ENCODE data around the gene TNFRSF21. TPM values are rescaled to one million over a fixed set of nuclear protein-coding genes. Genes with fewer than 3 reads are reported as not detected.

Gene TNFRSF21
- total RNA-seq, 2 donors from 2014 or later, result 24.6 to 26.0 TPM

GRCh38 chr6:47254051-47254450 lies 55.7 kb downstream of the TNFRSF21 start:
- no peak for ATAC-seq
- no peak for DNase-seq
- peaks cover 6% of the 10 kb centered on the region for H3K4me1 ChIP-seq
- no peak for TF ChIP-seq POLR2A (IDR thresholded peaks at IDR 0.05)
- TF ChIP-seq, protein P1, sequence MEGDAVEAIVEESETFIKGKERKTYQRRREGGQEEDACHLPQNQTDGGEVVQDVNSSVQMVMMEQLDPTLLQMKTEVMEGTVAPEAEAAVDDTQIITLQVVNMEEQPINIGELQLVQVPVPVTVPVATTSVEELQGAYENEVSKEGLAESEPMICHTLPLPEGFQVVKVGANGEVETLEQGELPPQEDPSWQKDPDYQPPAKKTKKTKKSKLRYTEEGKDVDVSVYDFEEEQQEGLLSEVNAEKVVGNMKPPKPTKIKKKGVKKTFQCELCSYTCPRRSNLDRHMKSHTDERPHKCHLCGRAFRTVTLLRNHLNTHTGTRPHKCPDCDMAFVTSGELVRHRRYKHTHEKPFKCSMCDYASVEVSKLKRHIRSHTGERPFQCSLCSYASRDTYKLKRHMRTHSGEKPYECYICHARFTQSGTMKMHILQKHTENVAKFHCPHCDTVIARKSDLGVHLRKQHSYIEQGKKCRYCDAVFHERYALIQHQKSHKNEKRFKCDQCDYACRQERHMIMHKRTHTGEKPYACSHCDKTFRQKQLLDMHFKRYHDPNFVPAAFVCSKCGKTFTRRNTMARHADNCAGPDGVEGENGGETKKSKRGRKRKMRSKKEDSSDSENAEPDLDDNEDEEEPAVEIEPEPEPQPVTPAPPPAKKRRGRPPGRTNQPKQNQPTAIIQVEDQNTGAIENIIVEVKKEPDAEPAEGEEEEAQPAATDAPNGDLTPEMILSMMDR (IDR thresholded peaks at IDR 0.05), result no peak
- H3K27me3 ChIP-seq, result no peaks in the 10 kb centered on the region
- H3K36me3 ChIP-seq (replicated peaks in 1 of 2; ENCODE audit: insufficient read depth in 1 of 2, low read depth in 2 of 2), result no peaks in the 10 kb centered on the region
- no peak overlapping the region for H3K27ac ChIP-seq
- H3K9me3 ChIP-seq, result no peaks in the 10 kb centered on the region
- H3K4me3 ChIP-seq, result no peak overlapping the region
- 79 to 88% methylated on average over 6 of the region's 6 CpGs for WGBS, 2 donors
- intact Hi-C loops (cut with DNase I), result no loop called here

GRCh38 chr6:47253136-47253535 lies 56.6 kb downstream of the TNFRSF21 start:
- Histone ChIP-seq H3K9me3 (no peaks in the 10 kb centered on the region), H3K4me3 (no peak overlapping the region), H3K4me1 (peaks cover 6% of the 10 kb centered on the region), H3K27ac (no peak overlapping the region), H3K36me3 (replicated peaks in 1 of 2; ENCODE audit: insufficient read depth in 1 of 2, low read depth in 2 of 2) (no peaks in the 10 kb centered on the region), H3K27me3 (no peaks in the 10 kb centered on the region)
- intact Hi-C loops (cut with DNase I), result no loop called here
- no peak for ATAC-seq
- no peak for DNase-seq
- TF ChIP-seq, protein P1 (IDR thresholded peaks at IDR 0.05), result no peak
- TF ChIP-seq POLR2A (IDR thresholded peaks at IDR 0.05), result no peak
- 95 to 97% methylated on average over 15 of the region's 15 CpGs for WGBS, 2 donors

- peaks cover 6% of the 10 kb centered on the region for H3K4me1 ChIP-seq
- 77 to 93% methylated on average over 6 of the region's 6 CpGs for WGBS, 2 donors
- intact Hi-C loops (cut with DNase I), result no loop called here
- TF ChIP-seq, protein P1 (IDR thresholded peaks at IDR 0.05), result no peak
- no peak for TF ChIP-seq POLR2A (IDR thresholded peaks at IDR 0.05)
- no peaks in the 10 kb centered on the region for H3K27me3 ChIP-seq
- H3K27ac ChIP-seq, result no peak overlapping the region
- no peak overlapping the region for H3K4me3 ChIP-seq
- DNase-seq (no peak), ATAC-seq (no peak)
- H3K36me3 ChIP-seq (replicated peaks in 1 of 2; ENCODE audit: insufficient read depth in 1 of 2, low read depth in 2 of 2), result no peaks in the 10 kb centered on the region
- H3K9me3 ChIP-seq, result no peaks in the 10 kb centered on the region
Observed at GRCh38 chr6:47252633-47253032, 57.1 kb downstream of the TNFRSF21 start.

DNA sequence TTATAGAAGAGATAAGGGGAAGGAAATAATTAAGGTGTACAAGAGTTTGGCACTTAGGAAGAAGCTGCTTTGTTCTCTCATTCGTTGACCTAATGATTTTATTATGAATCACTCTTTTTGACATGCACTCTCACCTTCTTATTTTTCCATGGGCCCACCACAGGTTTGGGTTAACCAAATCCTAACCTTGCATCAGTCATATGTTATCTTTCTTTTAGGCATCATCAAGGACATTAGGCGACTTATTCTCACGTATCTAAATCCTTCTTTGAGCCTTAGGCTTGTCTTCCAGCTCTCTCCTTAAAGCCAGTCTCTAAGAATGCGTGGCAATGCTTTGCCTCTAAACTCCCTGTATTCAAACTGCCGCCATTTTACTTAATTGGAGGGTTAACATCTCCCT lies 58.3 kb downstream of the TNFRSF21 start:
- Histone ChIP-seq H3K36me3 (replicated peaks in 1 of 2; ENCODE audit: insufficient read depth in 1 of 2, low read depth in 2 of 2) (no peaks in the 10 kb centered on the region), H3K4me1 (peaks cover 9% of the 10 kb centered on the region), H3K4me3 (no peak overlapping the region), H3K27me3 (no peaks in the 10 kb centered on the region), H3K9me3 (no peaks in the 10 kb centered on the region), H3K27ac (no peak overlapping the region)
- TF ChIP-seq, protein P1 (IDR thresholded peaks at IDR 0.05), result no peak
- TF ChIP-seq POLR2A (IDR thresholded peaks at IDR 0.05), result no peak
- intact Hi-C loops (cut with DNase I), result no loop called here
- no peak for ATAC-seq
- 69 to 89% methylated on average over 5 of the region's 5 CpGs for WGBS, 2 donors
- DNase-seq, result no peak

GRCh38 chr6:47250302-47250701 lies 59.4 kb downstream of the TNFRSF21 start:
- Histone ChIP-seq H3K27me3 (no peaks in the 10 kb centered on the region), H3K9me3 (no peaks in the 10 kb centered on the region), H3K36me3 (replicated peaks in 1 of 2; ENCODE audit: insufficient read depth in 1 of 2, low read depth in 2 of 2) (no peaks in the 10 kb centered on the region), H3K4me1 (peaks cover 9% of the 10 kb centered on the region), H3K27ac (no peak overlapping the region), H3K4me3 (no peak overlapping the region)
- TF ChIP-seq, protein P1 (IDR thresholded peaks at IDR 0.05), result no peak
- TF ChIP-seq POLR2A (IDR thresholded peaks at IDR 0.05), result no peak
- DNase-seq (no peak), ATAC-seq (no peak)
- WGBS, 2 donors, result 56 to 79% methylated on average over 1 of the region's 1 CpG
- intact Hi-C loops (cut with DNase I), result no loop called here

All from body of pancreas (tissue), 4 donors.